Measurements from ENCODE around the gene IFNAR1.

- TF ChIP-seq REST (IDR thresholded peaks at IDR 0.05; ENCODE audit: insufficient read depth in 1 of 2, low read depth in 2 of 2, low read length in 2 of 2) = no peak
- no peak for TF ChIP-seq TAF1 (IDR thresholded peaks at IDR 0.05; ENCODE audit: borderline replicate concordance, insufficient read depth, low read length)
These were observed 45.5 kb downstream of the IFNAR1 start for GRCh38 chr21:33370305-33370704.
